CD14-positive monocyte (primary cell): ENCODE measurements around the gene TXNIP. TPM values are rescaled to one million over a fixed set of nuclear protein-coding genes. Genes with fewer than 3 reads are reported as not detected.

Source experiments
- DNase-seq, 3 donors: peaks; one replicate each; pipeline ENCODE4 v3.0.0-alpha.2; 2011 to 2022
- H2AFZ ChIP-seq: 2 replicates; pipeline ENCODE4 v1.6.0; 2012; ENCODE audit warnings: mild to moderate bottlenecking, low read depth, low read length, inconsistent platforms; ENCODE audit not compliant: insufficient read depth, poor library complexity, severe bottlenecking
- H3K27ac ChIP-seq, 2 donors: 1 replicate in 1 of 2; 2 replicates in 1 of 2; pipeline ENCODE4 v1.5.1; 2012 to 2013; ENCODE audit warnings: low read length in 2 of 2, control low read depth in 1 of 2, inconsistent platforms in 1 of 2, low read depth in 1 of 2, mild to moderate bottlenecking in 1 of 2
- H3K27me3 ChIP-seq, 2 donors: one replicate each; pipeline versions ENCODE4 v1.6.0 to v1.6.1; 2011 to 2013; ENCODE audit warnings: low read length in 2 of 2; ENCODE audit not compliant: control insufficient read depth in 2 of 2, insufficient read depth in 2 of 2
- H3K36me3 ChIP-seq, 2 donors: replicated peaks in 1 of 2; 1 replicate in 1 of 2; 2 replicates in 1 of 2; pipeline versions ENCODE4 v1.5.1 to v1.6.1; 2012 to 2013; ENCODE audit warnings: low read length in 2 of 2, control low read depth in 1 of 2, inconsistent platforms in 1 of 2, mild to moderate bottlenecking in 1 of 2; ENCODE audit not compliant: insufficient read depth in 2 of 2, control insufficient read depth in 1 of 2
- H3K4me1 ChIP-seq, 2 donors: 1 replicate in 1 of 2; 2 replicates in 1 of 2; pipeline versions ENCODE4 v1.5.1 to v1.6.1; 2012 to 2013; ENCODE audit warnings: low read length in 2 of 2, control low read depth in 1 of 2, inconsistent platforms in 1 of 2, mild to moderate bottlenecking in 1 of 2, moderate library complexity in 1 of 2; ENCODE audit not compliant: insufficient read depth in 2 of 2, control insufficient read depth in 1 of 2
- H3K4me2 ChIP-seq: replicated peaks from 2 replicates; pipeline ENCODE3; 2012; ENCODE audit warnings: low read length, moderate library complexity, mild to moderate bottlenecking; ENCODE audit not compliant: poor library complexity, severe bottlenecking; ENCODE audit errors: extremely low read depth
- H3K4me3 ChIP-seq, 3 experiments: fragments of 200-600 bp in 1 of 3; sonication (generic) in 1 of 3; replicated peaks in 1 of 3; 1 replicate in 2 of 3; 2 replicates in 1 of 3; pipeline ENCODE4 v1.5.1; 2011 to 2013; ENCODE audit warnings: low read length in 3 of 3, mild to moderate bottlenecking in 3 of 3, control low read depth in 2 of 3, low read depth in 2 of 3, inconsistent platforms in 1 of 3, moderate library complexity in 1 of 3
- H3K79me2 ChIP-seq: 2 replicates; pipeline ENCODE4 v1.6.0; 2012; ENCODE audit warnings: mild to moderate bottlenecking, control low read depth, inconsistent platforms, low read length, moderate library complexity; ENCODE audit not compliant: insufficient read depth
- H3K9ac ChIP-seq: 2 replicates; pipeline ENCODE4 v1.6.0; 2017; ENCODE audit warnings: low read length, mild to moderate bottlenecking; ENCODE audit not compliant: insufficient read depth, poor library complexity, severe bottlenecking
- H3K9me3 ChIP-seq, 2 donors: replicated peaks in 1 of 2; 1 replicate in 1 of 2; 2 replicates in 1 of 2; pipeline versions ENCODE4 v1.5.1 to v1.6.1; 2012 to 2013; ENCODE audit warnings: low read length in 2 of 2, control low read depth in 1 of 2; ENCODE audit not compliant: control insufficient read depth in 1 of 2, insufficient read depth in 1 of 2
- H4K20me1 ChIP-seq: 2 replicates; pipeline ENCODE4 v1.6.0; 2012; ENCODE audit warnings: mild to moderate bottlenecking, low read length, control low read depth, moderate library complexity; ENCODE audit not compliant: insufficient read depth
- H3K27ac Mint-ChIP-seq, 7 donors: one replicate each; pipeline ENCODE4 v1.8.0; 2020; ENCODE audit warnings: mild to moderate bottlenecking in 7 of 7, mixed read lengths in 7 of 7, moderate library complexity in 6 of 7, inconsistent platforms in 2 of 7
- H3K27me3 Mint-ChIP-seq, 3 donors: one replicate each; pipeline ENCODE4 v1.8.0; 2021 to 2022; ENCODE audit warnings: low read depth in 3 of 3, mild to moderate bottlenecking in 3 of 3, mixed read lengths in 3 of 3, moderate library complexity in 3 of 3, inconsistent platforms in 1 of 3
- H3K36me3 Mint-ChIP-seq, 2 donors: one replicate each; pipeline ENCODE4 v1.8.0; 2020; ENCODE audit warnings: mixed read lengths in 2 of 2, inconsistent platforms in 1 of 2, mild to moderate bottlenecking in 1 of 2
- H3K4me1 Mint-ChIP-seq: one replicate; pipeline ENCODE4 v1.8.0; 2020; ENCODE audit warnings: mild to moderate bottlenecking, mixed read lengths
- H3K4me3 Mint-ChIP-seq, 2 donors: one replicate each; pipeline ENCODE4 v1.8.0; 2020; ENCODE audit warnings: mild to moderate bottlenecking in 2 of 2, mixed read lengths in 2 of 2, moderate library complexity in 1 of 2
- H3K9me3 Mint-ChIP-seq, 7 donors: one replicate each; pipeline ENCODE4 v1.8.0; 2020 to 2022; ENCODE audit warnings: mixed read lengths in 7 of 7, mild to moderate bottlenecking in 6 of 7, moderate library complexity in 6 of 7, inconsistent platforms in 2 of 7
- WGBS: methylation state at CpG from one replicate; pipeline ENCODE4 v1.1.5; 2013; ENCODE audit warnings: missing lambda C conversion rate; ENCODE audit not compliant: insufficient coverage; 5-methylcytosine and 5-hydroxymethylcytosine counted together
- intact Hi-C, 2 donors: fragments of 100-400 bp; cut with micrococcal nuclease; formaldehyde crosslinking; loops; one replicate each; pipeline versions ENCODE4 v1.15.0 to v1.15.1; 2023
- polyA plus RNA-seq, 3 donors: library from polyadenylated mRNA; depleted of rRNA in 1 of 3; unstranded in 2 of 3; stranded (reverse) in 1 of 3; fragments of 300-500 nt in 2 of 3; fragments of >200 nt in 1 of 3; fragmentation: Illumina TruSeq in 2 of 3; gene quantifications; 1 replicate in 2 of 3; 2 replicates in 1 of 3; pipeline ENCODE4 v1.2.3, GENCODE V29; 2012 to 2021
- TF ChIP-seq, protein P1 (sequence below): fragments of 200-600 bp; IDR thresholded peaks from one replicate; pipeline ENCODE4 v1.8.0; 2022; ENCODE audit warnings: antibody characterized with exemption, mild to moderate bottlenecking

The TXNIP gene
- polyA plus RNA-seq, 3 donors: 640 to 3,778 (median 844) TPM

DNA sequence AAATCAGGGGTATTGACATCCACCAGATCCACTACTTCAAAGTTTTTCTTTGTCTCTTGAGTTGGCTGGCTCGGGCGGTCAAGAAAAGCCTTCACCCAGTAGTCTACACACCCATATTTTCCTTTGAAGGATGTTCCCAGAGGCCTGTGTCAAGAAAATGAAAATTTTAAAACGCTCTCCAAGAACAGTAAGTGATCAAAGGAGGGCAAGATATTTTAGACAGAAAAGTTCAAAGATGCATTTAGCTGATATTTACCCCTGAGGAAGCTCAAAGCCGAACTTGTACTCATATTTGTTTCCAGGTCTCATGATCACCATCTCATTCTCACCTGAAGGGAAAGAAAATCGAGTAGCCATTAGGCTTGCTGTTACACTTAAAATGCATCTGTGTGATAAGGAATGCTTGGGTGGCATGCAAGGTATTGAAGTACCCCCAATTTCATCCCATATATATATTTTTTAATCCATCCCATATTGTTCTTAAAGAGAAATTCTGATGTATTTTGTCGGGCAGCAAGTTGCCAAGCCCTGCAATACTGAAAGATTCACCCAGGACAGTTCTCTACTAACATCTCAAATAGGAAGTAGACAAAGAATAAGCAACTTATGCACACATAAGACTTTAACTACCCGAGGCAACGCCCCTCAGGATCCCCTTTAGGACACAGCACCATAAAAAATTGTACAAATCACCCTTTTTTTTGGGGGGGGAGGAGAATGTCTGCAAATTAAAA lies 1.1 kb downstream of the TXNIP start:
- peaks cover 0 to 3% (median 0%) of the 10 kb centered on the region in 3 donors for H3K27me3 Mint-ChIP-seq
- H3K27ac ChIP-seq: peak overlapping the region; percentile 78 to 84
- H3K4me3 Mint-ChIP-seq: peak overlapping the region; percentile 99 to 100
- H3K9me3 Mint-ChIP-seq: peaks cover 0 to 12% (median 2%) of the 10 kb centered on the region in 7 donors
- H3K4me2 ChIP-seq: peak overlapping the region; percentile 97
- H4K20me1 ChIP-seq: peaks cover 61% of the 10 kb centered on the region
- DNase-seq: no peak
- H3K9ac ChIP-seq: peak overlapping the region; percentile 78
- H3K4me1 ChIP-seq: peaks cover 43 to 56% of the 10 kb centered on the region in 2 donors
- no CpG with 5 or more reads among the region's 8 CpGs for WGBS
- H3K79me2 ChIP-seq: peaks cover 81% of the 10 kb centered on the region
- intact Hi-C loops: loop anchor here in 1 of 2 donors (5.0 kb wide), 1 partner anchor 33 kb away; the partner anchor contains the start of genes ANKRD34A and POLR3GL
- peaks cover 42 to 45% of the 10 kb centered on the region in 2 donors for H3K36me3 Mint-ChIP-seq
- no peak overlapping the region for H2AFZ ChIP-seq
- no peaks in the 10 kb centered on the region for H3K27me3 ChIP-seq
- TF ChIP-seq, protein P1, sequence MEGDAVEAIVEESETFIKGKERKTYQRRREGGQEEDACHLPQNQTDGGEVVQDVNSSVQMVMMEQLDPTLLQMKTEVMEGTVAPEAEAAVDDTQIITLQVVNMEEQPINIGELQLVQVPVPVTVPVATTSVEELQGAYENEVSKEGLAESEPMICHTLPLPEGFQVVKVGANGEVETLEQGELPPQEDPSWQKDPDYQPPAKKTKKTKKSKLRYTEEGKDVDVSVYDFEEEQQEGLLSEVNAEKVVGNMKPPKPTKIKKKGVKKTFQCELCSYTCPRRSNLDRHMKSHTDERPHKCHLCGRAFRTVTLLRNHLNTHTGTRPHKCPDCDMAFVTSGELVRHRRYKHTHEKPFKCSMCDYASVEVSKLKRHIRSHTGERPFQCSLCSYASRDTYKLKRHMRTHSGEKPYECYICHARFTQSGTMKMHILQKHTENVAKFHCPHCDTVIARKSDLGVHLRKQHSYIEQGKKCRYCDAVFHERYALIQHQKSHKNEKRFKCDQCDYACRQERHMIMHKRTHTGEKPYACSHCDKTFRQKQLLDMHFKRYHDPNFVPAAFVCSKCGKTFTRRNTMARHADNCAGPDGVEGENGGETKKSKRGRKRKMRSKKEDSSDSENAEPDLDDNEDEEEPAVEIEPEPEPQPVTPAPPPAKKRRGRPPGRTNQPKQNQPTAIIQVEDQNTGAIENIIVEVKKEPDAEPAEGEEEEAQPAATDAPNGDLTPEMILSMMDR: no peak
- no peaks in the 10 kb centered on the region for H3K9me3 ChIP-seq
- H3K36me3 ChIP-seq: peaks cover 41 to 43% of the 10 kb centered on the region in 2 donors
- H3K27ac Mint-ChIP-seq: peak overlapping the region; percentile 93 to 99 (median 97)
- H3K4me1 Mint-ChIP-seq: peaks cover 69% of the 10 kb centered on the region
- peak overlapping the region; percentile 87 to 100 (median 99) for H3K4me3 ChIP-seq

DNA sequence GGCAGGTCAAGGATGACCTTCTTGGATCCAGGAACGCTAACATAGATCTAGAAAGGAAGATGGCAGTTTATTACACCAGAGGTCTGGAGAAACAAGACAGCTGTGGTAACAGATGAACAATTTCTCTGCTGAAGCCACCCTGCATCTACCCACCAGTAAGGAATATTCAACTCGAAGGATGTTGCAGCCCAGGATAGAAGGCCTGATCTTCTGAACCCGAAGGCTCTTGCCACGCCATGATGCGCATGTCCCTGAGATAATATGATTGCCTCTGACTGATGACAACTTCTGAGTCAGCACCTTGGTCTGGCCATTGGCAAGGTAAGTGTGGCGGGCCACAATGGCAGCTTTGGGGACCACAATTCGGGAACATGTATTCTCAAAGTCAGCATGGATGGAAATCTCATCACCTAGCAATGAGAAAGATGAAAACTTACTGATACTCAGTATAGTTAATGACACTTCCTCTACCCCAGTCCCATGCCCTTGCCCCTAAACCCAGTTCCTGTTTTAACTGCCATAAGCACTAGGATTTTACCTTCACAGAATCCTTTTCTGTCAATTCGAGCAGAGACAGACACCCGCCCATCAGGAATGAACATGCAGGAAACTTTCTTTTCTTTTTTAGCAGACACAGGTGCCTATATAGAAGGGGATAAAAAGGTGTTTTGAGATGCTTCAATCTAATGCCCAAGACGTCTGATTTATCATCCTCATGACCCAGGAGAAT lies 1.8 kb downstream of the TXNIP start:
- H3K4me3 Mint-ChIP-seq: peak overlapping the region; percentile 99 to 100
- Histone ChIP-seq H3K27ac (peak overlapping the region; percentile 61 to 78), H3K36me3 (peaks cover 41 to 43% of the 10 kb centered on the region in 2 donors), H3K4me2 (peak overlapping the region; percentile 97), H4K20me1 (peaks cover 65% of the 10 kb centered on the region), H3K4me1 (peaks cover 35 to 48% of the 10 kb centered on the region in 2 donors), H3K27me3 (no peaks in the 10 kb centered on the region), H3K9ac (peak overlapping the region; percentile 78), H2AFZ (no peak overlapping the region), H3K79me2 (peaks cover 79% of the 10 kb centered on the region), H3K9me3 (no peaks in the 10 kb centered on the region), H3K4me3 (peak overlapping the region; percentile 87 to 100 (median 99))
- WGBS: 1% methylated on average over 6 of the region's 10 CpGs
- TF ChIP-seq, protein P1: no peak
- H3K4me1 Mint-ChIP-seq: peaks cover 67% of the 10 kb centered on the region
- H3K27ac Mint-ChIP-seq: peak overlapping the region; percentile 78 to 99 (median 94)
- H3K36me3 Mint-ChIP-seq: peaks cover 42 to 45% of the 10 kb centered on the region in 2 donors
- H3K9me3 Mint-ChIP-seq: peaks cover 0 to 12% (median 2%) of the 10 kb centered on the region in 7 donors
- intact Hi-C loops: loop anchor here in 1 of 2 donors (5.0 kb wide), 1 partner anchor 32 kb away; the partner anchor contains the start of genes ANKRD34A and POLR3GL
- DNase-seq: peak in 2 of 3 donors; percentile 45 to 56
- peaks cover 0 to 3% (median 0%) of the 10 kb centered on the region in 3 donors for H3K27me3 Mint-ChIP-seq
